Measurements from ENCODE around the gene ZNF19. TPM values are rescaled to one million over a fixed set of nuclear protein-coding genes. Genes with fewer than 3 reads are reported as not detected.

Gene ZNF19
- polyA plus RNA-seq, 2 of the 4 experiments (the other 2 are of a cell fraction), result 2.4 to 3.9 TPM

GRCh38 chr16:71524566-71525553 is 35.7 kb upstream of the ZNF19 start:
- no peak for DNase-seq (ENCODE audit: low read depth in 1 of 2, low spot score in 1 of 2)
- H3K27ac ChIP-seq, result no peak overlapping the region
- ATAC-seq, result no peak
- 69% methylated on average over 16 of the region's 16 CpGs for WGBS (ENCODE audit: missing lambda C conversion rate)
- CTCF ChIA-PET, result interaction anchor here (1.9 to 2.2 kb wide), 2 partner anchors 86 to 112 kb away, joined by 6 to 7 read pairs; no protein-coding TSS in a partner anchor
- no peak for FAIRE-seq
- no peaks in the 10 kb centered on the region for H3K9me3 ChIP-seq
- peaks cover 4% of the 10 kb centered on the region; the same call in 1 of the 3 replicates for H3K4me1 ChIP-seq
- TF ChIP-seq CBX2 (IDR thresholded peaks at IDR 0.05; ENCODE audit: borderline replicate concordance, low read depth) (no peak), RCOR1 (IDR thresholded peaks at IDR 0.05; ENCODE audit: low read depth, low read length) (no peak), KDM5A (IDR thresholded peaks at IDR 0.05) (no peak), HMGXB4 (CRISPR knock-in tag; IDR thresholded peaks at IDR 0.05; ENCODE audit: borderline replicate concordance) (no peak), SREBF2 (IDR thresholded peaks at IDR 0.05) (no peak), MAX (IDR thresholded peaks at IDR 0.05) (no peak), HOXB13 (CRISPR knock-in tag; IDR thresholded peaks at IDR 0.05; ENCODE audit: low read depth) (no peak), POLR2AphosphoS2 (conservative IDR thresholded peaks at IDR 0.05; ENCODE audit: low read length) (no peak), CEBPB (IDR thresholded peaks at IDR 0.05) (no peak), EP300 (IDR thresholded peaks at IDR 0.05) (no peak), ZNF302 (CRISPR knock-in tag; IDR thresholded peaks at IDR 0.05) (no peak), NR3C1 (IDR thresholded peaks at IDR 0.05) (no peak), RNF2 (IDR thresholded peaks at IDR 0.05; ENCODE audit: borderline replicate concordance, low read depth) (no peak), E2F6 (IDR thresholded peaks at IDR 0.05; ENCODE audit: borderline replicate concordance, low read depth) (no peak)
- TF ChIP-seq, protein P1, sequence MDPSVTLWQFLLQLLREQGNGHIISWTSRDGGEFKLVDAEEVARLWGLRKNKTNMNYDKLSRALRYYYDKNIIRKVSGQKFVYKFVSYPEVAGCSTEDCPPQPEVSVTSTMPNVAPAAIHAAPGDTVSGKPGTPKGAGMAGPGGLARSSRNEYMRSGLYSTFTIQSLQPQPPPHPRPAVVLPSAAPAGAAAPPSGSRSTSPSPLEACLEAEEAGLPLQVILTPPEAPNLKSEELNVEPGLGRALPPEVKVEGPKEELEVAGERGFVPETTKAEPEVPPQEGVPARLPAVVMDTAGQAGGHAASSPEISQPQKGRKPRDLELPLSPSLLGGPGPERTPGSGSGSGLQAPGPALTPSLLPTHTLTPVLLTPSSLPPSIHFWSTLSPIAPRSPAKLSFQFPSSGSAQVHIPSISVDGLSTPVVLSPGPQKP (IDR thresholded peaks at IDR 0.05; ENCODE audit: low read depth, low read length), result no peak
- TF ChIP-seq, protein P2, sequence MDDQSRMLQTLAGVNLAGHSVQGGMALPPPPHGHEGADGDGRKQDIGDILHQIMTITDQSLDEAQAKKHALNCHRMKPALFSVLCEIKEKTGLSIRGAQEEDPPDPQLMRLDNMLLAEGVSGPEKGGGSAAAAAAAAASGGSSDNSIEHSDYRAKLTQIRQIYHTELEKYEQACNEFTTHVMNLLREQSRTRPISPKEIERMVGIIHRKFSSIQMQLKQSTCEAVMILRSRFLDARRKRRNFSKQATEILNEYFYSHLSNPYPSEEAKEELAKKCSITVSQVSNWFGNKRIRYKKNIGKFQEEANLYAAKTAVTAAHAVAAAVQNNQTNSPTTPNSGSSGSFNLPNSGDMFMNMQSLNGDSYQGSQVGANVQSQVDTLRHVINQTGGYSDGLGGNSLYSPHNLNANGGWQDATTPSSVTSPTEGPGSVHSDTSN (IDR thresholded peaks at IDR 0.05), result no peak
- H3K4me2 ChIP-seq, result no peak overlapping the region
- H3K4me3 ChIP-seq, result no peak overlapping the region
- POLR2A ChIA-PET, result no interaction called here

DNA sequence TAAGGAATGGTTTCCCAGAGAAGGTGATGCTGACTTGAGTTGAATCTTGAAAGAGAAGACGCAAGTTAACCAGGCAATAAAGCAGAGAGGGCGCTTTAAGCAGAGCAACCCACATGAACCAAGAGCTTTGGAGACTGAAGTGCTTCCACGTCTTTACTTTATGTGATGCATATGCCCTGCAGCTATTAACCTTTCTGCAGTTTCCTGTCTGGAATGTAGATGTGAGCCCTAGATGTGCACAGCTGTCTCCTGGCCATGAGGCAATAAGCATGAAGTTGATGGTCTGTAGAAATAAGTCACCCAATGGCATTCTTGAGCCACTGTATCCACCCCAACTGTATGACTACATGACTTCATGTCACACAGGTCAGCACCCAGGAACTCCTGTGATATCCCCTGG is 31.4 kb upstream of the ZNF19 start:
- FAIRE-seq (no peak), ATAC-seq (0 out of 6 replicates have a peak, but pooled peaks of 1 of the 2 experiments have one; percentile 24)
- POLR2A ChIA-PET, result no interaction called here

More for the DNA sequence above, 31.4 kb upstream of the ZNF19 start:
- no peak overlapping the region for H3K4me2 ChIP-seq
- DNase-seq (ENCODE audit: low read depth in 1 of 2, low spot score in 1 of 2), result no peak
- no peaks in the 10 kb centered on the region for H3K4me1 ChIP-seq
- H3K4me3 ChIP-seq, result no peak overlapping the region
- no peak overlapping the region for H3K27ac ChIP-seq
- H3K9me3 ChIP-seq, result no peaks in the 10 kb centered on the region
- TF ChIP-seq ZFP36 (IDR thresholded peaks at IDR 0.05; ENCODE audit: borderline replicate concordance, partially characterized antibody), result no peak
- no peak for TF ChIP-seq MAFK (IDR thresholded peaks at IDR 0.05; ENCODE audit: partially characterized antibody)
- no peak for TF ChIP-seq MYC (IDR thresholded peaks at IDR 0.05; ENCODE audit: borderline replicate concordance, low read length)
- no peak for TF ChIP-seq RFX5 (IDR thresholded peaks at IDR 0.05)
- TF ChIP-seq FOXS1 (CRISPR knock-in tag; IDR thresholded peaks at IDR 0.05), result no peak
- no peak for TF ChIP-seq ESRRA (IDR thresholded peaks at IDR 0.05; ENCODE audit: borderline replicate concordance, low read length)
- TF ChIP-seq SMC3 (IDR thresholded peaks at IDR 0.05), result no peak
- no peak for TF ChIP-seq NPAS2 (CRISPR knock-in tag; IDR thresholded peaks at IDR 0.05; ENCODE audit: borderline replicate concordance)
- TF ChIP-seq HEYL (CRISPR knock-in tag; IDR thresholded peaks at IDR 0.05), result no peak
- WGBS (ENCODE audit: missing lambda C conversion rate), result 56% methylated on average over 3 of the region's 3 CpGs
- CTCF ChIA-PET, result interaction anchor here (0.7 to 1.1 kb wide), 2 partner anchors 18 to 108 kb away, joined by 3 read pairs; no protein-coding TSS in a partner anchor
